Measurements from ENCODE around the gene ACTA1. TPM values are rescaled to one million over a fixed set of nuclear protein-coding genes. Genes with fewer than 3 reads are reported as not detected.

ACTA1 gene
- polyA plus RNA-seq, 2 of the 4 experiments (the other 2 are of a cell fraction): 0.16 to 0.25 TPM

- TF ChIP-seq REST (IDR thresholded peaks at IDR 0.05) (no peak), EP300 (IDR thresholded peaks at IDR 0.05) (no peak), SREBF2 (IDR thresholded peaks at IDR 0.05) (no peak), BCL3 (IDR thresholded peaks at IDR 0.05) (no peak), CHD2 (IDR thresholded peaks at IDR 0.05; ENCODE audit: low read length, partially characterized antibody) (no peak), NFE2L2 (conservative IDR thresholded peaks at IDR 0.05; ENCODE audit: low read length) (no peak), MYC (IDR thresholded peaks at IDR 0.05; ENCODE audit: borderline replicate concordance, low read length) (no peak), RAD21 (conservative IDR thresholded peaks at IDR 0.05 in 1 of 2, IDR thresholded peaks at IDR 0.05 in 1 of 2) (no peak)
These were observed 49.1 kb downstream of the ACTA1 start (continued) for GRCh38 chr1:229384822-229385221.

- no peak for DNase-seq (ENCODE audit: low read depth in 1 of 2, low spot score in 1 of 2)
- FAIRE-seq: no peak
- ChIA-PET CTCF (interaction anchor here (1.3 kb wide), 1 partner anchor 14 kb away, joined by 3 read pairs; no protein-coding TSS in a partner anchor), POLR2A (no interaction called here)
- H3K4me1 ChIP-seq: peaks cover 10% of the 10 kb centered on the region
- no peaks in the 10 kb centered on the region for H3K9me3 ChIP-seq
- TF ChIP-seq RFX5 (IDR thresholded peaks at IDR 0.05) (no peak), BHLHE40 (IDR thresholded peaks at IDR 0.05; ENCODE audit: low read depth, low read length) (no peak), RAD21 (conservative IDR thresholded peaks at IDR 0.05 in 1 of 2, IDR thresholded peaks at IDR 0.05 in 1 of 2) (no peak), HOXB13 (CRISPR knock-in tag; IDR thresholded peaks at IDR 0.05; ENCODE audit: low read depth) (no peak), MAFK (IDR thresholded peaks at IDR 0.05; ENCODE audit: partially characterized antibody) (no peak), CTCF (IDR thresholded peaks at IDR 0.05) (no peak), REST (IDR thresholded peaks at IDR 0.05) (no peak), HOXB5 (CRISPR knock-in tag; IDR thresholded peaks at IDR 0.05) (no peak), MAZ (IDR thresholded peaks at IDR 0.05; ENCODE audit: borderline replicate concordance, low read depth, low read length) (no peak), ATOH8 (CRISPR knock-in tag; IDR thresholded peaks at IDR 0.05; ENCODE audit: low read depth) (no peak), RCOR1 (IDR thresholded peaks at IDR 0.05; ENCODE audit: low read depth, low read length) (no peak), BCL3 (IDR thresholded peaks at IDR 0.05) (no peak), TFCP2L1 (CRISPR knock-in tag; IDR thresholded peaks at IDR 0.05) (no peak), ZSCAN20 (CRISPR knock-in tag; IDR thresholded peaks at IDR 0.05) (no peak), ESRRA (IDR thresholded peaks at IDR 0.05; ENCODE audit: borderline replicate concordance, low read length) (no peak), CBX2 (IDR thresholded peaks at IDR 0.05; ENCODE audit: borderline replicate concordance, low read depth) (no peak), EP300 (IDR thresholded peaks at IDR 0.05) (no peak), EHF (CRISPR knock-in tag; IDR thresholded peaks at IDR 0.05) (no peak), ELK1 (IDR thresholded peaks at IDR 0.05; ENCODE audit: low read depth, low read length) (no peak), NPAS2 (CRISPR knock-in tag; IDR thresholded peaks at IDR 0.05; ENCODE audit: borderline replicate concordance) (no peak)
- no peak for ATAC-seq
- no peak overlapping the region for H3K4me2 ChIP-seq
- H3K4me3 ChIP-seq: no peak overlapping the region
- no peak overlapping the region for H3K27ac ChIP-seq
- 58% methylated on average over 5 of the region's 5 CpGs for WGBS (ENCODE audit: missing lambda C conversion rate)
These were observed 49.9 kb downstream of the ACTA1 start for GRCh38 chr1:229383961-229384360.
